ENCODE measurements around the gene UTP18. TPM values are rescaled to one million over a fixed set of nuclear protein-coding genes. Genes with fewer than 3 reads are reported as not detected.

The UTP18 gene
- total RNA-seq, 1 experiment from 2014 or later = 68.8 TPM

GRCh38 chr17:51258756-51259563 lies 1.4 kb upstream of the UTP18 start:
- TF ChIP-seq USF1 (CRISPR knock-in tag; IDR thresholded peaks at IDR 0.05) (peak; percentile 26; the same call in 1 of the 2 replicates), USF2 (CRISPR knock-in tag; IDR thresholded peaks at IDR 0.05) (peak; percentile 40; the same call in 1 of the 2 replicates), FOXK1 (CRISPR knock-in tag; IDR thresholded peaks at IDR 0.05) (no peak)
- H3K9me3 Mint-ChIP-seq = no peaks in the 10 kb centered on the region

GRCh38 chr17:51259564-51260236 lies 646 bp upstream of the UTP18 start, which contains the start of gene MBTD1:
TSS of gene MBTD1 (minus strand) at chr17:51260049. CDS start at chr17:51225161, 34,888 bp downstream.
- Mint-ChIP-seq H3K9me3 (no peaks in the 10 kb centered on the region), H3K36me3 (peaks cover 43% of the 10 kb centered on the region), H3K27ac (peak within 1 kb of the TSS; percentile 94), H3K4me3 (peak within 1 kb of the TSS; percentile 92), H3K27me3 (ENCODE audit: low read depth) (no peaks in the 10 kb centered on the region), H3K4me1 (peaks cover 43% of the 10 kb centered on the region)
- ChIA-PET POLR2A (no interaction called here), CTCF (interaction anchor here (1.6 kb wide), 1 partner anchor 94 kb away, joined by 3 read pairs; the partner anchor contains the start of gene NME2)
- peak; percentile 92 for ATAC-seq
- peak; percentile 94 for DNase-seq (ENCODE audit: low spot score)
- TF ChIP-seq FOXJ3 (CRISPR knock-in tag; IDR thresholded peaks at IDR 0.05; ENCODE audit: borderline replicate concordance) = no peak
- TF ChIP-seq E2F4 (CRISPR knock-in tag; IDR thresholded peaks at IDR 0.05; ENCODE audit: borderline replicate concordance, low read depth) = peak; percentile 43; the same call in 1 of the 2 replicates
- peak; percentile 64; the same call in 1 of the 2 replicates for TF ChIP-seq ZNF416 (CRISPR knock-in tag; IDR thresholded peaks at IDR 0.05)
- TF ChIP-seq JUN (CRISPR knock-in tag; IDR thresholded peaks at IDR 0.05) = 0 out of 2 replicates have a peak, but pooled peaks have one; percentile 20
- peak; percentile 33; the same call in 1 of the 2 replicates for TF ChIP-seq ARID4B (CRISPR knock-in tag; IDR thresholded peaks at IDR 0.05; ENCODE audit: borderline replicate concordance)
- 0 out of 2 replicates have a peak, but pooled peaks have one; percentile 8 for TF ChIP-seq GABPB1 (CRISPR knock-in tag; IDR thresholded peaks at IDR 0.05)
- no peak for TF ChIP-seq NR1H2 (CRISPR knock-in tag; IDR thresholded peaks at IDR 0.05)
- TF ChIP-seq MYBL2 (CRISPR knock-in tag; IDR thresholded peaks at IDR 0.05) = no peak; the same call in 1 of the 2 replicates
- TF ChIP-seq FOXK1 (CRISPR knock-in tag; IDR thresholded peaks at IDR 0.05) = peak; percentile 49
- TF ChIP-seq ZNF671 (CRISPR knock-in tag; IDR thresholded peaks at IDR 0.05) = 0 out of 2 replicates have a peak, but pooled peaks have one; percentile 31
- TF ChIP-seq HMGXB4 (CRISPR knock-in tag; IDR thresholded peaks at IDR 0.05) = peak; percentile 40; the same call in 1 of the 2 replicates
- 0 out of 2 replicates have a peak, but pooled peaks have one; percentile 14 for TF ChIP-seq KAT7 (CRISPR knock-in tag; IDR thresholded peaks at IDR 0.05; ENCODE audit: borderline replicate concordance)
- no peak for TF ChIP-seq MXD4 (CRISPR knock-in tag; IDR thresholded peaks at IDR 0.05; ENCODE audit: borderline replicate concordance)

More at GRCh38 chr17:51258756-51259563, 1.4 kb upstream of the UTP18 start:
- Mint-ChIP-seq H3K4me3 (peak overlapping the region; percentile 92), H3K4me1 (peaks cover 43% of the 10 kb centered on the region), H3K27ac (peak overlapping the region; percentile 94), H3K27me3 (ENCODE audit: low read depth) (no peaks in the 10 kb centered on the region), H3K36me3 (peaks cover 46% of the 10 kb centered on the region)
- CTCF ChIA-PET = interaction anchor here (1.6 kb wide), 1 partner anchor 93 kb away, joined by 3 read pairs; the partner anchor contains the start of gene NME2
- DNase-seq (ENCODE audit: low spot score) (peak; percentile 31), ATAC-seq (no peak)
- POLR2A ChIA-PET = no interaction called here
